C4-2B (cell line): ENCODE results near the gene AFAP1.

Experiments
- ZFX ChIP-seq: fragments of 450-650 bp; IDR thresholded peaks from 2 replicates; pipeline ENCODE4 v1.6.1; 2017
- TF ChIP-seq, protein P1 (sequence below): fragments of 450-650 bp; conservative IDR thresholded peaks from 2 replicates; pipeline ENCODE4 v1.5.1; 2017; ENCODE audit warnings: mild to moderate bottlenecking

DNA sequence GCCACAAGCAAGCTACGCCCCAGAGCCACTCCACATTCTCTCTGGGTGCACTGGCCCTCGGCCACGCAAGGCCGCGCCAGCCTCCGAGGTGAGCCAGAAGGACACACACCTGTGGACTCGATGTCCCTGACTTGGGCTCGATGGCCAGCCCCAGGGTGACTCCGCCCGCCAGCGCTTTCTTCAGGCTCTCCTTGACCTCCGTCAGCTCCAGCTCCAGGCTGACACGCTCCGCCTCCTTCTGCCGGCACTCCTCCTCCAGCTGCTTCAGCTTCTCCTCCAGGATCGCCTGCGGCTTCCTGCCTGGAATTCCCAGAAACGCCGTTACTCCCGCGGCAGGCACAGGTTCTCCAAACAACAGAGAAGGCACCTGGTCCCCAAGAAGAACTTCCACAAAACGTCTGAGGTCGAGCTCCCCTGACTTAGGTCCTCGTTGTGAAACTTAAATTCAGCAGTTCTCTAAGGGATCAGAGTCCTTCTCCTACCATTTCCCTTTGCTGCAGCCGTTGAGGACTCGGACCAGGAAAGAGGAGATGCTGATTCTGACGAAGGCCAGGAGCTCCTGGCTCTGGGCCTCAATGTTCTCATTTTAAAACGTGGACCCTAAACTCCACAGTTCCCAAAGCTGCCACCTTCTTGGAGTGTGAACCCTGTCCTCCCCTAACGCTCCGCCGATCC lies 166.8 kb downstream of the AFAP1 start:
- TF ChIP-seq, protein P1, sequence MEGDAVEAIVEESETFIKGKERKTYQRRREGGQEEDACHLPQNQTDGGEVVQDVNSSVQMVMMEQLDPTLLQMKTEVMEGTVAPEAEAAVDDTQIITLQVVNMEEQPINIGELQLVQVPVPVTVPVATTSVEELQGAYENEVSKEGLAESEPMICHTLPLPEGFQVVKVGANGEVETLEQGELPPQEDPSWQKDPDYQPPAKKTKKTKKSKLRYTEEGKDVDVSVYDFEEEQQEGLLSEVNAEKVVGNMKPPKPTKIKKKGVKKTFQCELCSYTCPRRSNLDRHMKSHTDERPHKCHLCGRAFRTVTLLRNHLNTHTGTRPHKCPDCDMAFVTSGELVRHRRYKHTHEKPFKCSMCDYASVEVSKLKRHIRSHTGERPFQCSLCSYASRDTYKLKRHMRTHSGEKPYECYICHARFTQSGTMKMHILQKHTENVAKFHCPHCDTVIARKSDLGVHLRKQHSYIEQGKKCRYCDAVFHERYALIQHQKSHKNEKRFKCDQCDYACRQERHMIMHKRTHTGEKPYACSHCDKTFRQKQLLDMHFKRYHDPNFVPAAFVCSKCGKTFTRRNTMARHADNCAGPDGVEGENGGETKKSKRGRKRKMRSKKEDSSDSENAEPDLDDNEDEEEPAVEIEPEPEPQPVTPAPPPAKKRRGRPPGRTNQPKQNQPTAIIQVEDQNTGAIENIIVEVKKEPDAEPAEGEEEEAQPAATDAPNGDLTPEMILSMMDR: no peak
- no peak for TF ChIP-seq ZFX
